Transverse colon (tissue), 4 donors: ENCODE results near the gene GP1BB.

Experiments used
- POLR2A ChIP-seq: fragments of 450-650 bp; IDR thresholded peaks from one replicate; pipeline ENCODE4 v1.6.1; 2016; ENCODE audit warnings: antibody characterized with exemption, mild to moderate bottlenecking, moderate library complexity
- POLR2AphosphoS5 ChIP-seq, 3 donors: sonication (generic); formaldehyde crosslinking; IDR thresholded peaks; one replicate each; pipeline ENCODE4 v1.6.1; 2016; ENCODE audit warnings: antibody characterized with exemption in 3 of 3
- TF ChIP-seq, protein P1 (sequence below), 5 experiments: fragments of 200-600 bp in 3 of 5; fragments of 450-650 bp in 2 of 5; sonication (generic) in 3 of 5; IDR thresholded peaks; 1 replicate in 2 of 5; 2 replicates in 3 of 5; pipeline ENCODE4 v1.5.1; 2016 to 2017; ENCODE audit warnings: antibody characterized with exemption in 5 of 5, inconsistent platforms in 3 of 5, mild to moderate bottlenecking in 2 of 5, moderate library complexity in 1 of 5

DNA sequence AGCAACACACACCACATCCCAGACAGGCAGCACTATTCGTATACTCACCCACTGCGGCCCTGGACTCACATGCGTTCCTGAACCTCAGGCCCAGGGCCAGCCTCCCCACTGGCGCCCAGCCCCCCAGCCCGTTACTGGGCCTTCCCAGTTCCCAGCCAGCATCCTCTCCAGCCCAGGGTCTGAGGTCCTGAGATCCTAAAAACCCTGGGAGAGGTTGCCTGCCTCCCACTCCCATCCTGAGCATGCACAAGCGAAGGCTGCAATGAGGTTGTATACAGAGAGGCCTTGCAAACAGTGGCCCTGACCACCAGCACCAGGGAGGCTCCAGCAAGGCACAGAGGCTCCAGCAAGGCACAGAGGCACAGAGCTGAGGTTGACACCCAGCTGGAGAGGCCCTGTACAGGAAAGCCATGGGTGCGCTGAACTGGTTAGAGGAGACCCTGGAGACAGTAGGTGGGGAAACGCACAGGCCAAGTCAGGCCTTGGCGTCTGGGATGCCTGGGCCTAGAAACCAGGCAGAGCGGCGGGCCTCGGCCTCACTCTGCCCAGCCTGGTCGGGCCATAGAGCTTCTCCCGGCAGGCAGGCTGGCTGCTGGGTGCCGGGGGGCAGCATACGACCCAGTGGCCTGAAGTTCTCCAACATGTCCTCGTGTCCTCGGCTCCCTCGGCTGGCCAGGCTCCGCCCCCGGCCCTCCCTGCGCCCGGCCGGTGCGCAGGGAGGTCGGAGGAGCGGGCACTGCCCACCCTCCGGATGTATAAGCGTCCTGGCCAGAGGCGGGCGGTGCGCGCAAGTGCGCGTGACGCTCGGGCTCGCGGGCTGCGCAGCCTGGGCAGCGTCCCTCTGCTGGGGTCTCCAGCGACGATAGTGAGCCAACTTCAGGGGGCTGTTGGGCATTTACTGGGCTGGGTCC, 34.9 kb downstream of the GP1BB start:
- TF ChIP-seq, protein P1, sequence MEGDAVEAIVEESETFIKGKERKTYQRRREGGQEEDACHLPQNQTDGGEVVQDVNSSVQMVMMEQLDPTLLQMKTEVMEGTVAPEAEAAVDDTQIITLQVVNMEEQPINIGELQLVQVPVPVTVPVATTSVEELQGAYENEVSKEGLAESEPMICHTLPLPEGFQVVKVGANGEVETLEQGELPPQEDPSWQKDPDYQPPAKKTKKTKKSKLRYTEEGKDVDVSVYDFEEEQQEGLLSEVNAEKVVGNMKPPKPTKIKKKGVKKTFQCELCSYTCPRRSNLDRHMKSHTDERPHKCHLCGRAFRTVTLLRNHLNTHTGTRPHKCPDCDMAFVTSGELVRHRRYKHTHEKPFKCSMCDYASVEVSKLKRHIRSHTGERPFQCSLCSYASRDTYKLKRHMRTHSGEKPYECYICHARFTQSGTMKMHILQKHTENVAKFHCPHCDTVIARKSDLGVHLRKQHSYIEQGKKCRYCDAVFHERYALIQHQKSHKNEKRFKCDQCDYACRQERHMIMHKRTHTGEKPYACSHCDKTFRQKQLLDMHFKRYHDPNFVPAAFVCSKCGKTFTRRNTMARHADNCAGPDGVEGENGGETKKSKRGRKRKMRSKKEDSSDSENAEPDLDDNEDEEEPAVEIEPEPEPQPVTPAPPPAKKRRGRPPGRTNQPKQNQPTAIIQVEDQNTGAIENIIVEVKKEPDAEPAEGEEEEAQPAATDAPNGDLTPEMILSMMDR (IDR thresholded peaks at IDR 0.05), result no peak
- no peak for TF ChIP-seq POLR2AphosphoS5 (IDR thresholded peaks at IDR 0.05)
- no peak for TF ChIP-seq POLR2A
